Measurements from ENCODE around the gene HSBP1L1. TPM values are rescaled to one million over a fixed set of nuclear protein-coding genes. Genes with fewer than 3 reads are reported as not detected.
A peak's percentile ranks its signal among the peaks of the same experiment; 100 is the strongest.

Gene HSBP1L1
- total and polyA plus RNA-seq, 2 of the 13 experiments (the other 11 are each of a cell fraction or from before 2014, with no cell fraction given): 22.6 to 45.1 TPM

DNA sequence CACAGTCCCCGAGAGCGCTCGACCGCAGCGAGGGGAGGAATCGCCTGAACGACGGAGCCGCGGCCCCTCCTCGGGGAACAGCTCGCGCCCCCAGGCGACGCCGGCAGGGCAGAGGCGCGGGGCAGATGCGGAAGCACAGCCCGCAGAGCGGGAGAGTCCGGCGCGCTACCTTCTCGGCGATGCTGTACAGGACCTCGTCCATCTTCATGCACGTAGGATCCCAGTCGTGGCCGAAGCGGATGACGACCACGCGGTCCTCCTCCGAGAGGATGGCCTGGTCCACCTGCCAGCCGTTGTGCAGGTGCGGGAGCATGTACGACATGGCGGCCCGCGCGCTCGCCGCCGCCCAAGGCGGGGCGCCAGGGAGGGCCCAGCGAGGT lies 23.6 kb downstream of the HSBP1L1 start (continued):
- TF ChIP-seq, protein P1, sequence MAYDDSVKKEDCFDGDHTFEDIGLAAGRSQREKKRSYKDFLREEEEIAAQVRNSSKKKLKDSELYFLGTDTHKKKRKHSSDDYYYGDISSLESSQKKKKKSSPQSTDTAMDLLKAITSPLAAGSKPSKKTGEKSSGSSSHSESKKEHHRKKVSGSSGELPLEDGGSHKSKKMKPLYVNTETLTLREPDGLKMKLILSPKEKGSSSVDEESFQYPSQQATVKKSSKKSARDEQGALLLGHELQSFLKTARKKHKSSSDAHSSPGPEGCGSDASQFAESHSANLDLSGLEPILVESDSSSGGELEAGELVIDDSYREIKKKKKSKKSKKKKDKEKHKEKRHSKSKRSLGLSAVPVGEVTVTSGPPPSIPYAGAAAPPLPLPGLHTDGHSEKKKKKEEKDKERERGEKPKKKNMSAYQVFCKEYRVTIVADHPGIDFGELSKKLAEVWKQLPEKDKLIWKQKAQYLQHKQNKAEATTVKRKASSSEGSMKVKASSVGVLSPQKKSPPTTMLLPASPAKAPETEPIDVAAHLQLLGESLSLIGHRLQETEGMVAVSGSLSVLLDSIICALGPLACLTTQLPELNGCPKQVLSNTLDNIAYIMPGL (CRISPR knock-in tag; IDR thresholded peaks at IDR 0.05; ENCODE audit: borderline replicate concordance in 1 of 2, low read depth in 1 of 2): peak; percentile 34 to 63; a peak in 2 of 4 replicates
- TF ChIP-seq HCFC1 (IDR thresholded peaks at IDR 0.05; ENCODE audit: low read depth, low read length) (no peak), HDAC6 (IDR thresholded peaks at IDR 0.05; ENCODE audit: low read depth, low read length) (no peak), ZNF510 (CRISPR knock-in tag; IDR thresholded peaks at IDR 0.05; ENCODE audit: low read depth) (peak; percentile 78; the same call in 1 of the 2 replicates), IKZF4 (CRISPR knock-in tag; IDR thresholded peaks at IDR 0.05; ENCODE audit: borderline replicate concordance, low read depth, not compliant biosample characterization) (no peak), NPAS2 (CRISPR knock-in tag; IDR thresholded peaks at IDR 0.05; ENCODE audit: borderline replicate concordance) (no peak), CEBPG (CRISPR knock-in tag; IDR thresholded peaks at IDR 0.05) (no peak), ATF7 (IDR thresholded peaks at IDR 0.05) (no peak), ATF7 (CRISPR knock-in tag; IDR thresholded peaks at IDR 0.05) (0 out of 2 replicates have a peak, but pooled peaks have one; percentile 7), NCOR1 (IDR thresholded peaks at IDR 0.05; ENCODE audit: borderline replicate concordance, low read length) (no peak), ZNF615 (CRISPR knock-in tag; IDR thresholded peaks at IDR 0.05; ENCODE audit: borderline replicate concordance) (no peak), MBNL3 (CRISPR knock-in tag; conservative IDR thresholded peaks at IDR 0.05) (no peak), ISL2 (CRISPR knock-in tag; IDR thresholded peaks at IDR 0.05) (0 out of 2 replicates have a peak, but pooled peaks have one; percentile 4), ZNF383 (CRISPR knock-in tag; IDR thresholded peaks at IDR 0.05; ENCODE audit: borderline replicate concordance) (no peak), ZNF432 (CRISPR knock-in tag; IDR thresholded peaks at IDR 0.05; ENCODE audit: borderline replicate concordance) (no peak), ZBTB1 (CRISPR knock-in tag; IDR thresholded peaks at IDR 0.05; ENCODE audit: borderline replicate concordance) (0 out of 2 replicates have a peak, but pooled peaks have one; percentile 51), HMGA1 (CRISPR knock-in tag; conservative IDR thresholded peaks at IDR 0.05) (no peak), ZNF775 (CRISPR knock-in tag; IDR thresholded peaks at IDR 0.05; ENCODE audit: borderline replicate concordance) (no peak)
- TF ChIP-seq, protein P2, sequence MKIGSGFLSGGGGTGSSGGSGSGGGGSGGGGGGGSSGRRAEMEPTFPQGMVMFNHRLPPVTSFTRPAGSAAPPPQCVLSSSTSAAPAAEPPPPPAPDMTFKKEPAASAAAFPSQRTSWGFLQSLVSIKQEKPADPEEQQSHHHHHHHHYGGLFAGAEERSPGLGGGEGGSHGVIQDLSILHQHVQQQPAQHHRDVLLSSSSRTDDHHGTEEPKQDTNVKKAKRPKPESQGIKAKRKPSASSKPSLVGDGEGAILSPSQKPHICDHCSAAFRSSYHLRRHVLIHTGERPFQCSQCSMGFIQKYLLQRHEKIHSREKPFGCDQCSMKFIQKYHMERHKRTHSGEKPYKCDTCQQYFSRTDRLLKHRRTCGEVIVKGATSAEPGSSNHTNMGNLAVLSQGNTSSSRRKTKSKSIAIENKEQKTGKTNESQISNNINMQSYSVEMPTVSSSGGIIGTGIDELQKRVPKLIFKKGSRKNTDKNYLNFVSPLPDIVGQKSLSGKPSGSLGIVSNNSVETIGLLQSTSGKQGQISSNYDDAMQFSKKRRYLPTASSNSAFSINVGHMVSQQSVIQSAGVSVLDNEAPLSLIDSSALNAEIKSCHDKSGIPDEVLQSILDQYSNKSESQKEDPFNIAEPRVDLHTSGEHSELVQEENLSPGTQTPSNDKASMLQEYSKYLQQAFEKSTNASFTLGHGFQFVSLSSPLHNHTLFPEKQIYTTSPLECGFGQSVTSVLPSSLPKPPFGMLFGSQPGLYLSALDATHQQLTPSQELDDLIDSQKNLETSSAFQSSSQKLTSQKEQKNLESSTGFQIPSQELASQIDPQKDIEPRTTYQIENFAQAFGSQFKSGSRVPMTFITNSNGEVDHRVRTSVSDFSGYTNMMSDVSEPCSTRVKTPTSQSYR (CRISPR knock-in tag; IDR thresholded peaks at IDR 0.05; ENCODE audit: borderline replicate concordance): no peak
- TF ChIP-seq, protein P3, sequence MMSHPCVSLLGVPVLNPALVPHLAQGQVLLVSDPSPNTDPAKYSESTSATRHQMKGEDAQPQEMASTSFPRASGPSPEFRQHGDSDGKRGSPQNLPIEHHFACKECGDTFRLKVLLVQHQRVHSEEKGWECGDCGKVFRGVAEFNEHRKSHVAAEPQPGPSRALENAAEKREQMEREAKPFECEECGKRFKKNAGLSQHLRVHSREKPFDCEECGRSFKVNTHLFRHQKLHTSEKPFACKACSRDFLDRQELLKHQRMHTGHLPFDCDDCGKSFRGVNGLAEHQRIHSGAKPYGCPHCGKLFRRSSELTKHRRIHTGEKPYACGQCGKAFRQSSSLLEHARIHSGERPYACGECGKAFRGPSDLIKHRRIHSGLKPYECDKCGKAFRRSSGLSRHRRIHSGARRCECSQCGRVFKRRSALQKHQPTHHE (CRISPR knock-in tag; IDR thresholded peaks at IDR 0.05; ENCODE audit: borderline replicate concordance): no peak
- TF ChIP-seq, protein P4, sequence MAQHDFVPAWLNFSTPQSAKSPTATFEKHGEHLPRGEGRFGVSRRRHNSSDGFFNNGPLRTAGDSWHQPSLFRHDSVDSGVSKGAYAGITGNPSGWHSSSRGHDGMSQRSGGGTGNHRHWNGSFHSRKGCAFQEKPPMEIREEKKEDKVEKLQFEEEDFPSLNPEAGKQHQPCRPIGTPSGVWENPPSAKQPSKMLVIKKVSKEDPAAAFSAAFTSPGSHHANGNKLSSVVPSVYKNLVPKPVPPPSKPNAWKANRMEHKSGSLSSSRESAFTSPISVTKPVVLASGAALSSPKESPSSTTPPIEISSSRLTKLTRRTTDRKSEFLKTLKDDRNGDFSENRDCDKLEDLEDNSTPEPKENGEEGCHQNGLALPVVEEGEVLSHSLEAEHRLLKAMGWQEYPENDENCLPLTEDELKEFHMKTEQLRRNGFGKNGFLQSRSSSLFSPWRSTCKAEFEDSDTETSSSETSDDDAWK (CRISPR knock-in tag; IDR thresholded peaks at IDR 0.05): no peak
- TF ChIP-seq, protein P5, sequence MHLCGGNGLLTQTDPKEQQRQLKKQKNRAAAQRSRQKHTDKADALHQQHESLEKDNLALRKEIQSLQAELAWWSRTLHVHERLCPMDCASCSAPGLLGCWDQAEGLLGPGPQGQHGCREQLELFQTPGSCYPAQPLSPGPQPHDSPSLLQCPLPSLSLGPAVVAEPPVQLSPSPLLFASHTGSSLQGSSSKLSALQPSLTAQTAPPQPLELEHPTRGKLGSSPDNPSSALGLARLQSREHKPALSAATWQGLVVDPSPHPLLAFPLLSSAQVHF (CRISPR knock-in tag; IDR thresholded peaks at IDR 0.05): no peak

All from HepG2 (cell line).